ENCODE results near the gene ZCCHC14. TPM values are rescaled to one million over a fixed set of nuclear protein-coding genes. Genes with fewer than 3 reads are reported as not detected.

The ZCCHC14 gene
- total and polyA plus RNA-seq, 10 of the 15 experiments (the other 5 are each of a cell fraction or from before 2014, with no cell fraction given), result 0.02 to 0.26 (median 0.05) TPM; not detected in 3

DNA sequence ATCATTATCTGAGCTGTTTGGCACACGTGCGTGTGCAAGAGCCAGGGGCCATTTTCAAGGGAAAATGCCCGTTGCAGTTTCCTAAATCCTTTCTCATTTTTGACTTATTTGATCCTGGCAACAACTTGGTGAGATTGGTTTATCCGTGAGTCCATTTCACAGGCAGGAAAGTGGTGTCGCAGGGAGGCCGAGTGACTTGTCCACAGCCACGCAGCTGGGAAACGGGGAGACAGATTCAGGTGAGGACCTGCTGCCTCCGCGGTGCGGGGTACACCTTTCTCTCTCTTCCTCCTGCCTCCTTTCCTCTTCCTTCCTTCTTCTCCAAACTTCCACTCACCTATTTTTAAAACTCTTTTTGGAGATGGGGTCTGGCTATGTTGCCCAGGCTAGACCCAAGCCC, 46.3 kb upstream of the ZCCHC14 start:
- intact Hi-C loops (cut with micrococcal nuclease; ENCODE audit: unreplicated experiment) (no loop called here), in situ Hi-C loops (cut with MboI) (no loop called here)
- H3K4me1 ChIP-seq (ENCODE audit: control insufficient read depth, insufficient read depth, low read length), result no peaks in the 10 kb centered on the region
- no peak for DNase-seq (ENCODE audit: low read depth, low spot score)
- no peak overlapping the region for H3K27ac ChIP-seq (ENCODE audit: control insufficient read depth, insufficient read depth)
- BruUV-seq (replicated peaks), result no TSS peak
- 42% methylated on average over 11 of the region's 11 CpGs for WGBS (ENCODE audit: insufficient coverage, insufficient replicate concordance, low lambda C conversion rate, missing lambda C conversion rate)
- peaks cover 2% of the 10 kb centered on the region; the same call in 1 of the 3 replicates for H3K9me3 ChIP-seq (replicated peaks; ENCODE audit: control insufficient read depth, insufficient read depth, low read length)
- ChIA-PET RAD21 (ENCODE audit: unreplicated experiment) (no interaction called here), SMC1A (ENCODE audit: uncharacterized antibody, unreplicated experiment) (no interaction called here), POLR2A (no interaction called here), CTCF (no interaction called here)
- no peak overlapping the region for H3K4me3 ChIP-seq
- H3K36me3 ChIP-seq (ENCODE audit: control insufficient read depth in 2 of 2, insufficient read depth in 2 of 2, low read length in 1 of 2), result no peaks in the 10 kb centered on the region
- no peaks in the 10 kb centered on the region for H3K79me2 ChIP-seq (ENCODE audit: control insufficient read depth, insufficient read depth, low read length)
- peaks cover 4 to 5% of the 10 kb centered on the region in 2 experiments; a peak in 2 of 4 replicates for H3K27me3 ChIP-seq (replicated peaks in 1 of 2; ENCODE audit: control insufficient read depth in 2 of 2, insufficient read depth in 2 of 2, low read length in 1 of 2)
- H2AFZ ChIP-seq (ENCODE audit: control insufficient read depth, low read depth, low read length), result no peak overlapping the region
- H4K20me1 ChIP-seq (ENCODE audit: control insufficient read depth, insufficient read depth), result no peaks in the 10 kb centered on the region
- TF ChIP-seq JUNB (IDR thresholded peaks at IDR 0.05) (no peak), HDGF (IDR thresholded peaks at IDR 0.05) (no peak), BHLHE40 (IDR thresholded peaks at IDR 0.05; ENCODE audit: borderline replicate concordance in 1 of 2, low read depth in 2 of 2, low read length in 1 of 2) (no peak), CBX3 (IDR thresholded peaks at IDR 0.05; ENCODE audit: borderline replicate concordance, low read depth) (no peak), IRF3 (IDR thresholded peaks at IDR 0.05) (no peak), ZBTB11 (CRISPR knock-in tag; IDR thresholded peaks at IDR 0.05) (no peak), RAD51 (IDR thresholded peaks at IDR 0.05) (no peak), JUND (IDR thresholded peaks at IDR 0.05; ENCODE audit: low read depth, low read length) (no peak), SP1 (IDR thresholded peaks at IDR 0.05; ENCODE audit: low read depth, low read length) (no peak)
- TF ChIP-seq, protein P1, sequence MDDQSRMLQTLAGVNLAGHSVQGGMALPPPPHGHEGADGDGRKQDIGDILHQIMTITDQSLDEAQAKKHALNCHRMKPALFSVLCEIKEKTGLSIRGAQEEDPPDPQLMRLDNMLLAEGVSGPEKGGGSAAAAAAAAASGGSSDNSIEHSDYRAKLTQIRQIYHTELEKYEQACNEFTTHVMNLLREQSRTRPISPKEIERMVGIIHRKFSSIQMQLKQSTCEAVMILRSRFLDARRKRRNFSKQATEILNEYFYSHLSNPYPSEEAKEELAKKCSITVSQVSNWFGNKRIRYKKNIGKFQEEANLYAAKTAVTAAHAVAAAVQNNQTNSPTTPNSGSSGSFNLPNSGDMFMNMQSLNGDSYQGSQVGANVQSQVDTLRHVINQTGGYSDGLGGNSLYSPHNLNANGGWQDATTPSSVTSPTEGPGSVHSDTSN (IDR thresholded peaks at IDR 0.05; ENCODE audit: insufficient replicate concordance, low read depth, low read length), result no peak
- no peak for ATAC-seq
- H3K9ac ChIP-seq (ENCODE audit: control insufficient read depth, insufficient read depth, low read length), result no peak overlapping the region
- FAIRE-seq, result no peak
- H3K4me2 ChIP-seq (ENCODE audit: control insufficient read depth, insufficient read depth), result no peak overlapping the region
